Activated naive CD4-positive, alpha-beta T cell treated with anti-CD3 and anti-CD28 coated beads, Interleukin-2, amount 10 ng/mL, durations not matched to agents 7 days and 5 days (primary cell): ENCODE measurements around the gene PKHD1.

Experiments used
- CTCF ChIA-PET: fragments of 350-600 bp; sonication (Branson Sonifier 250); formaldehyde crosslinking; loops from one replicate; lab custom pipeline; 2021; ENCODE audit warnings: antibody characterized with exemption; lab: Charles Lee
- DNase-seq: peaks from one replicate; pipeline ENCODE4 v3.0.0-alpha.2; 2020
- H3K27ac Mint-ChIP-seq: one replicate; pipeline ENCODE4 v1.8.0; 2021; ENCODE audit warnings: mild to moderate bottlenecking, moderate library complexity, mixed read lengths
- H3K27me3 Mint-ChIP-seq: one replicate; pipeline ENCODE4 v1.8.0; 2021; ENCODE audit warnings: mild to moderate bottlenecking, mixed read lengths
- H3K36me3 Mint-ChIP-seq: one replicate; pipeline ENCODE4 v1.8.0; 2021; ENCODE audit warnings: mixed read lengths
- H3K4me1 Mint-ChIP-seq: one replicate; pipeline ENCODE4 v1.8.0; 2021; ENCODE audit warnings: mixed read lengths
- H3K4me3 Mint-ChIP-seq: one replicate; pipeline ENCODE4 v1.8.0; 2021; ENCODE audit warnings: mild to moderate bottlenecking, moderate library complexity, mixed read lengths
- H3K9me3 Mint-ChIP-seq: one replicate; pipeline ENCODE4 v1.8.0; 2021; ENCODE audit warnings: mixed read lengths

The PKHD1 gene

GRCh38 chr6:51843456-51844056 lies 243.9 kb downstream of the PKHD1 start:
- Mint-ChIP-seq H3K9me3 (no peaks in the 10 kb centered on the region), H3K27ac (no peak overlapping the region), H3K4me3 (no peak overlapping the region), H3K36me3 (no peaks in the 10 kb centered on the region), H3K27me3 (peaks cover 4% of the 10 kb centered on the region), H3K4me1 (no peaks in the 10 kb centered on the region)
- DNase-seq, result no peak
- CTCF ChIA-PET, result no interaction called here

- Mint-ChIP-seq H3K27ac (no peak overlapping the region), H3K9me3 (no peaks in the 10 kb centered on the region), H3K27me3 (peaks cover 4% of the 10 kb centered on the region), H3K36me3 (no peaks in the 10 kb centered on the region), H3K4me3 (no peak overlapping the region), H3K4me1 (no peaks in the 10 kb centered on the region)
- DNase-seq, result no peak
- CTCF ChIA-PET, result no interaction called here
These were observed 244.5 kb downstream of the PKHD1 start for GRCh38 chr6:51842804-51843378.

- Mint-ChIP-seq H3K27me3 (peaks cover 4% of the 10 kb centered on the region), H3K4me1 (no peaks in the 10 kb centered on the region), H3K4me3 (no peak overlapping the region), H3K9me3 (no peaks in the 10 kb centered on the region), H3K27ac (no peak overlapping the region), H3K36me3 (no peaks in the 10 kb centered on the region)
- CTCF ChIA-PET, result no interaction called here
- DNase-seq, result no peak
These were observed 245.2 kb downstream of the PKHD1 start for GRCh38 chr6:51842061-51842803.

GRCh38 chr6:51841626-51842025 lies 245.8 kb downstream of the PKHD1 start:
- peaks cover 4% of the 10 kb centered on the region for H3K27me3 Mint-ChIP-seq
- DNase-seq, result no peak
- no peaks in the 10 kb centered on the region for H3K9me3 Mint-ChIP-seq
- no peak overlapping the region for H3K4me3 Mint-ChIP-seq
- CTCF ChIA-PET, result no interaction called here
- H3K36me3 Mint-ChIP-seq, result no peaks in the 10 kb centered on the region
- H3K27ac Mint-ChIP-seq, result no peak overlapping the region
- H3K4me1 Mint-ChIP-seq, result no peaks in the 10 kb centered on the region

- Mint-ChIP-seq H3K4me3 (no peak overlapping the region), H3K27me3 (peaks cover 4% of the 10 kb centered on the region), H3K36me3 (no peaks in the 10 kb centered on the region), H3K4me1 (no peaks in the 10 kb centered on the region), H3K9me3 (no peaks in the 10 kb centered on the region), H3K27ac (no peak overlapping the region)
- CTCF ChIA-PET, result no interaction called here
- DNase-seq, result no peak
These were observed 247.6 kb downstream of the PKHD1 start for GRCh38 chr6:51839726-51840374.

- CTCF ChIA-PET, result no interaction called here
- no peaks in the 10 kb centered on the region for H3K4me1 Mint-ChIP-seq
- DNase-seq, result no peak
- no peak overlapping the region for H3K27ac Mint-ChIP-seq
- H3K36me3 Mint-ChIP-seq, result no peaks in the 10 kb centered on the region
- H3K9me3 Mint-ChIP-seq, result no peaks in the 10 kb centered on the region
- no peak overlapping the region for H3K4me3 Mint-ChIP-seq
- H3K27me3 Mint-ChIP-seq, result no peaks in the 10 kb centered on the region
These were observed 256.7 kb downstream of the PKHD1 start for GRCh38 chr6:51830666-51831065.

GRCh38 chr6:51827580-51827979 lies 259.8 kb downstream of the PKHD1 start:
- Mint-ChIP-seq H3K4me3 (no peak overlapping the region), H3K36me3 (no peaks in the 10 kb centered on the region), H3K27ac (no peak overlapping the region), H3K9me3 (no peaks in the 10 kb centered on the region), H3K4me1 (no peaks in the 10 kb centered on the region), H3K27me3 (no peaks in the 10 kb centered on the region)
- DNase-seq, result no peak
- CTCF ChIA-PET, result no interaction called here

- no peaks in the 10 kb centered on the region for H3K27me3 Mint-ChIP-seq
- H3K36me3 Mint-ChIP-seq, result no peaks in the 10 kb centered on the region
- no peak overlapping the region for H3K4me3 Mint-ChIP-seq
- no peaks in the 10 kb centered on the region for H3K9me3 Mint-ChIP-seq
- CTCF ChIA-PET, result no interaction called here
- H3K27ac Mint-ChIP-seq, result no peak overlapping the region
- no peaks in the 10 kb centered on the region for H3K4me1 Mint-ChIP-seq
- DNase-seq, result no peak
These were observed 262.5 kb downstream of the PKHD1 start for GRCh38 chr6:51824940-51825339.

GRCh38 chr6:51820555-51820954 lies 266.9 kb downstream of the PKHD1 start:
- CTCF ChIA-PET, result no interaction called here
- Mint-ChIP-seq H3K4me3 (no peak overlapping the region), H3K27ac (no peak overlapping the region), H3K36me3 (no peaks in the 10 kb centered on the region), H3K9me3 (no peaks in the 10 kb centered on the region), H3K27me3 (no peaks in the 10 kb centered on the region), H3K4me1 (no peaks in the 10 kb centered on the region)
- DNase-seq, result no peak

GRCh38 chr6:51818520-51819022 lies 268.8 kb downstream of the PKHD1 start:
- Mint-ChIP-seq H3K36me3 (no peaks in the 10 kb centered on the region), H3K4me1 (no peaks in the 10 kb centered on the region), H3K27me3 (no peaks in the 10 kb centered on the region), H3K9me3 (no peaks in the 10 kb centered on the region), H3K4me3 (no peak overlapping the region), H3K27ac (no peak overlapping the region)
- DNase-seq, result no peak
- CTCF ChIA-PET, result no interaction called here

- no peaks in the 10 kb centered on the region for H3K36me3 Mint-ChIP-seq
- no peak overlapping the region for H3K4me3 Mint-ChIP-seq
- H3K27ac Mint-ChIP-seq, result no peak overlapping the region
- no peak for DNase-seq
- no peaks in the 10 kb centered on the region for H3K9me3 Mint-ChIP-seq
- H3K27me3 Mint-ChIP-seq, result no peaks in the 10 kb centered on the region
- no peaks in the 10 kb centered on the region for H3K4me1 Mint-ChIP-seq
- CTCF ChIA-PET, result no interaction called here
These were observed 269.6 kb downstream of the PKHD1 start for GRCh38 chr6:51817832-51818231.

- no peak overlapping the region for H3K27ac Mint-ChIP-seq
- no peaks in the 10 kb centered on the region for H3K27me3 Mint-ChIP-seq
- H3K4me3 Mint-ChIP-seq, result no peak overlapping the region
- CTCF ChIA-PET, result no interaction called here
- no peaks in the 10 kb centered on the region for H3K4me1 Mint-ChIP-seq
- H3K36me3 Mint-ChIP-seq, result no peaks in the 10 kb centered on the region
- no peaks in the 10 kb centered on the region for H3K9me3 Mint-ChIP-seq
- DNase-seq, result no peak
These were observed 273.0 kb downstream of the PKHD1 start for GRCh38 chr6:51814418-51814817.

GRCh38 chr6:51813904-51814303 lies 273.5 kb downstream of the PKHD1 start:
- no peaks in the 10 kb centered on the region for H3K36me3 Mint-ChIP-seq
- CTCF ChIA-PET, result no interaction called here
- no peaks in the 10 kb centered on the region for H3K9me3 Mint-ChIP-seq
- no peaks in the 10 kb centered on the region for H3K4me1 Mint-ChIP-seq
- DNase-seq, result no peak
- H3K27me3 Mint-ChIP-seq, result no peaks in the 10 kb centered on the region
- H3K4me3 Mint-ChIP-seq, result no peak overlapping the region
- no peak overlapping the region for H3K27ac Mint-ChIP-seq

GRCh38 chr6:51812231-51812630 lies 275.2 kb downstream of the PKHD1 start:
- CTCF ChIA-PET, result interaction anchor here (0.7 kb wide), 1 partner anchor 19 kb away, joined by 3 read pairs; no protein-coding TSS in a partner anchor
- no peak for DNase-seq
- H3K27ac Mint-ChIP-seq, result no peak overlapping the region
- no peaks in the 10 kb centered on the region for H3K4me1 Mint-ChIP-seq
- no peaks in the 10 kb centered on the region for H3K9me3 Mint-ChIP-seq
- no peaks in the 10 kb centered on the region for H3K27me3 Mint-ChIP-seq
- no peaks in the 10 kb centered on the region for H3K36me3 Mint-ChIP-seq
- no peak overlapping the region for H3K4me3 Mint-ChIP-seq
